GM21529 (cell line): ENCODE results near the gene FASTKD2.

Source experiments
- ATAC-seq: cut with Tn5 transposase; IDR thresholded peaks from one replicate; pipeline ENCODE4 v1.9.1; 2021; ENCODE audit not compliant: unreplicated experiment

FASTKD2 gene

DNA sequence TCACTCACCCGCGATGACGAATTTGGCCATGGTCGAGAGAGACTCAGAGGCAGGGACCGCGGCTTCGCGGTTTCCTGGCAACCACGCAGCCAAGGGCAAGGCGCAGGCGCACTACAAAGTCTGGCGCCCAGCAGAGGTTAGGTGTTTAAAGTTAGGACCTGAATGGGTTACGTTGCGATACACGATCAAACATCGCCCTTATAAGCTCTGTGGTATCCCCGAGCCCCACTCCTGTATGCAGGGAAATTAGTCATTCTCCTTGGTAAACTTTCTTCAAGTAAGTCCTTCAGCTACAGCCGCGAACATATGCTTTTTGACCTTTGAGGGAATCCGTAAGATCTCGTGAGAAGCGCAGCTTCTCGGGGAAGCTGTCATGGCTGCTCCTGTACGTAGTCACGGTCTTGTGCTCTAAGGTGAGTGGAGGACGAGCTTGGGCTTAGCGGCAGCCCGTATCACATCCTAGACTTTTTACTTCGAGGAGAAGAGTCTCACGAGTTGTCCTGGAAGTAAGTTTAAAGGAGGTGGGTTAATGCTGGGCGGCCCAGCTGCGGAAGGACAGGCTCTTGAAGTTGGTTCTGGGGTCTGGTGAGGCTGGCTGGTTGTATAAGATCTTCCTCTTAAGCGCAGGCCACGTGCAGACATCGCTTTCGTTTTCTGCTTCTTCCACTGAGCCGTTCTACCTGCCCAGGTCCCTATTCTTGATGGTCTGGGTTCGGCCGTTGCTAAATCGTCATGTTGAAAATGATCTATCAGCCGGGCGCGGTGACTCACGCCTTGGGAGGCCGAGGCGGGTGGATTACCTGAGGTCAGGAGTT lies at the start of gene FASTKD2, which contains the start of gene MDH1B:
Gene FASTKD2, plus strand, starts transcription at position 365 of the 815 bp plus-strand sequence. CDS start 1,088 bp downstream, outside the sequence.
Gene MDH1B, minus strand, starts transcription at position 87 of the 815 bp plus-strand sequence. Its CDS starts 57 bp downstream, at position 30.
- ATAC-seq, result peak; percentile 93

DNA sequence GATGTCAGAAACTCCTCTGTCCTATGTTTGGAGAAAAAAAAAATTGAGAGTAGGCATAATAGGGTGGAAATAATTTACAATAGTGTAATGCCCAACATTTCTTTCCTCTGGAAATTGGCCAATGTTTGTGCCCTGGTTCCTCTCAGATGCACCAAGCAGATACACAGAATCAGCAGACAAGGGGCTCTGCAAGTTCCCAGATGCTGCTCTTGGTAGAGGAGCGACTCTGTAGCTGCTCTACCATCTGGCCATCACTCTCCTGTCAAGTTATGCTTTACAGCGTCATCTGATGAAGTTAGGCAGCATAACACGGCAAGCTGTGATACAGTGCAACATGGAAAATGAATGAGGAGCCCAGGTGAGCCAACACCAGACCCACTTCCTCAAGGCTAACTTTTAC lies 48.8 kb upstream of the FASTKD2 start:
- no peak for ATAC-seq

DNA sequence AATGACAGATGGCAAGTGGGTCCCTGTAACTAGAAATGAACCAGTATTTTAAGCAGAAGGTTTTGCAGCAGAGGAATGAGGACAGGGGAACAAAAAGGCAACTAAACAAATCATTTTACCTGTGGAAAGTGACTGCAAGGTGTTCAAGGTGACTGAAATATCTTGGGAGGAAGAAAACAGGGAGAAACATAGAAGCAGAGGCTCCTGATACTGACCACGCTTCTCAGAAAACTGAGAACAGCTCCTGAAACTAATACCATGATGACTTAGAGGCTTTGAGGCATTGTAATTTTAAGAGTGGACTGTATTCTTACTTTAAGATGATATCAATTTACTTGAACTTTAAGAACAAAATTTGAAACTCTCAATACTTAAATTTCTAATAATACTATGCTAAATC lies 47.1 kb upstream of the FASTKD2 start, which contains the start of gene DYTN:
Gene DYTN, minus strand, starts transcription at position 101 of the 400 bp plus-strand sequence. CDS start 117 bp downstream, outside the sequence.
- peak; percentile 46 for ATAC-seq

DNA sequence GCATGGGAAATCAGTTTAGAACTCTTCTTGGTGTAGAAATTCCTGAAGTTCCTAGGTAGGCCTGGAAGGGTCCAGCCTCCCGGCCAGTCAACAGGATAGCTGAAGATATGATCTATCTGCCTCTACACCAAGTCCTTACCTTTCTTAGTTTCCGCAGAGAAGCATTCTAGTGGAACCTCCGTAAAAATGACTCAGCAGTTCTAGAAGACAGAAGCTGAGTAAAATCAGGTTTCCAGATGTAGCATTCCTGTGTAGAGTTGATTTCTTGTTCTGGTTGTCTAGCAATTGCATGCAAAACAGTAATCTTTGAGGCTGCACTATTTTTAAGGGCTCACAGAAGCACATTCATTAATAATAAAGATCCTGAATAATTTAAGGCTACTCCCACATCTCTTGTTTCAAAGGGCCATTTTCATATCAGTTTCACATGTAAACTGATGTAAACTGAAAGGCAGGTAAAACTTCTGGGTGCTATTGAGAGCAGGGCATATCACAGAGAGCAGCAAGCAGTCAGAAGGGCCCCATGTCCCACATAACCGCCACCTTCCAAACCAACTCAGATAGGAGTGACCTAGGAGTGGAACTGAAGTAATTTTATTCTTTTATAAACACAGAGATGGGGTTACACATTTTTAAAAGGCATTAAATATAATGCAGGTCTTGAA lies 44.0 kb upstream of the FASTKD2 start:
- peak; percentile 74 for ATAC-seq

DNA sequence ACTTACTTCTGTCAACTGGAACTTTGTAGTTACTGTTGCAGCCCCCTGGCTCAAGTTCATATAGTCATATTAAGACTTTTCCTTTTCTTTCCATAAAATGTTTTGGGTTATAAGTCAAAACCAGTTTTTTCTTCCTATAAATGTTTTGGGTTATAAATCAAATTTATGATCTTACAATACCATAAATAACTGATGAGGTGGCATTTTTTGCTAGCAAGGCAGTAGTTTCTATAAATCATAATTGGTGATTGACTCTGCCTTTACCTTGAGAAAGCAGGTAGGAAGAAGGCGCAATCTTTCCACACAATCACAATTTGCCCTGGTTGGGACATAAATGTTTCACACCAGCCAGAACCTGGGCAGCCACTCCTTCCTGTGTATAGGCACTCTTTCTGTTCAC lies 42.1 kb upstream of the FASTKD2 start:
- no peak for ATAC-seq

DNA sequence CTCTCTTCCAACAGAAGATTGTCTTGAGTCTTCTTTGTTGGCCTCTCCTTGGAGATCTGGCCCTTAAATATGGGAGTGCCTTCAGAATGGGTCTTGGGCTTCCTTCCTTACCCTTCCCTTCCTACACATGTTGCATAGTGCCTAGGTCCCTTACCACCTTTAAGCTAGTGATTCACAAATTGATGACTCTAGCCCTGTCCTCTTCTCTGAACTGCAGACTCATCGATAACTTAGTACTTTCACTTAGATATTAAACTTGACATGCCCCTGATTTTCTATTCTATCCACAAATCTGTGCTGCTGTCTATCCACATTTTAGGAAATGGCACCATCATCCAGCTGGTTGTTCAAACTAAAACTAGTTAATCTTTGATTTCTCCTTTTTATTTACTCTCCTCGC lies 38.1 kb upstream of the FASTKD2 start:
- ATAC-seq, result no peak

DNA sequence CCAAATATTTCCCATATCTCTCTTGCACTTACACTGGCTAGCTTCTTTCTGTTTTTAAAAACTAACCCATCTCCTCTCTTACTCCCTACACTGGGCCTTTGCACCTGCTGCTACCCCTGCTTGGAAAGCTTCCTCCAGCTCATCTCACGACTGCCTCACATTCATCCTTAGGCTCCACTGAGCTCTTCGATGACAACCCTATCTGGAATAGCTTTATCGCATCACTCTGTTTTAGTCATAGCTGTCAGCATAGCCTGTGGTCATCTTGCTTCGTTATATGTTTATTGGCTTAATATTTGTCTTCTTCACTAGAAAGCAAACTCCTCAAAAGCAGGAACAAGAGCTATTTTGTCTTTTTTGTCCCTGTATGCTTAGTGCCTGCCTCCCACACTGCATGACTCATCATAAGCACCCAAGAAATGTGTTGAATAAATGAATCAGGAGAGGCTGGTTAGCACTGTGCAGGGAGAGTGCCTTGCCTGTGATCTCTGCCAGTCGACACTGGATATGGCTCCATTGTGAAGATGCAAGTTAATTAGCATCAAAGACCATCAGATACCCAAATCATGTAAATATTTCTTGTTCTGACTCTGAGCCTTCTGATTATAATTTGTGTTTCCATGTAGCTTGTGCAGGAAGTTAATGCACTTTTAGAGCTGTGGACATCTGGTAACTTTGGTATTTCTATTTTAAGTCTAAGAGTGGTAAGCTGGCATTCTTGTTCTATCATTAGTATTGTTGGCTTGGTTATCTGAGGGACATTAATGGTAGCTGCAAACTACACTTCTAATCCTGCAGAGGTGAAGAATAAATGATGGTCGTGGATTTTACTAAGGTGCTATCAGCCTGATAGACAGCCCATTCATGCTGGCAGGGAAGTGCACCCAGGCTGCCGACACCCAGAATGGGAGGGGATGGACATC lies 36.9 kb upstream of the FASTKD2 start:
- no peak for ATAC-seq

DNA sequence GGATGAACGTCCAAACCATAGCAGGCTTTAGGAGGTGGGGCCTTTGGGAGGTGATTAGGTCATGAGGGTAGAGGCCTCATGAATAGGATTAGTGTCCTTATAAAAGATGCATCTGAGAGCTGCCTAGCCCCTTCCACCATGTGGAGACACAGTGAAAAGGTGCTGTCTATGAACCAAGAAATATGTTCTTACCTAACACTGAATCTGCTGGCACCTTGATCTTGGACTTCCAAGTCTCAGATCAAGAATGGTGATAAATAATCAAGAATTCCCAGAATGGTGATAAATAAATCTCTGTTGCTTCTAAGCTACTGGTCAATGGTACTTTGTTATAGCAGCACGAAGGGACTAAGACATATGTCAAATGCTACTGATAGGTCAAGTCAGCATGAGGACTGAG lies 32.1 kb upstream of the FASTKD2 start:
- no peak for ATAC-seq

DNA sequence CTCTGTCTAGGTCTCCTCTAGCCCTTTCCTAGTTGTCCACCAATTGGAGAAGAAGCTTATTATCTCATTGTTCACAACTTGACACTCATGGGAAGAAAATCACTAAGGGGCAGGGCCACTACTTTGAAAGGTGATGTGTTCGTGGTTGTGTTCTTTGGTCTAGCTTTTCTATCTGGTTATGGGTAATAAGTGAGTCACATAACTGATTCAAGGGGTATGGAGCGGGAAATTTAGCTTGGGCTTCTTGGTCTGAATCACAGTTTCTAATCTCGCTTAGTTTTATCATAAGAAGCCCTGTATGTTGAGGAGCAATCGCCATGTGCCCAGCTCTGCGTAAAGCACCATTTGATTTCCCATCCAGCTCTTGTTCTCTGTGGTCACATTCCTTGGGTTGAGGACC lies 28.5 kb upstream of the FASTKD2 start:
- ATAC-seq, result no peak

DNA sequence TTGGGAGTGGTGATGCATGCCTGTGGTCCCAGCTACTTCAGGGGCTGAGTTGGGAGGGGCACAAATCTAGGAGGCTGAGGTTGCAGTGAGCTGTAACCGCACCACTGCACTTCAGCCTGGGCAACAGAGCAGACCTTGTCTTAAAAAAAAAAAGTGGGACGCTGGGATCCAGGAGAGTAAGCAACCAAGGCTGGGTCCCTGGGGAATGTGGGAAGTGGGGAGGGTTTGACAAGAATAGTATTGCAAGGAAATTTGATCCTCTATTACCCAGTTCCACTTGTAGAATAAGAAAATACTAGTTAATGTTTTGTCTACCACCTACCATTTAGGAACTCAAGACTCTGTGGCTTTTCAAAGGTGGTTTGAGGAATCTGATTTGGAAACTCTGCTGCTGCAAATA lies 26.1 kb upstream of the FASTKD2 start:
- no peak for ATAC-seq

DNA sequence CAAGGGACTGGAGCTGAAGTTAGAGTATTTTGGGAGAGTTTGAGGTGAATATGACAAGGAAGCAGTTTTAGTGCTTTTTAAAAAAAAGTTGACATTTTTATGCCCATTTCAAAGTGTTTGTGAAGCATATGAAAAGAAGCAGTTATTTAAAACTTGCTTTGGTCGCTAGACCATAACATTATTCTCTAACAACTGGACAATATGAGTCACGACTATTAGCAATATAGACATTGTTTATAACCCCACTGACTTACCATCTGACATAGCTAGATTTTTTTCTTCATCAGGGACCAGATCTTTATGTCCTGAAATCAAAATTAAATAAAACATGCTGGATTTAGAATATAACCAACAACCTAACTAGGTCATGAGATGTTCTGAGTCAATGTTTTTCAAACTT lies 24.6 kb upstream of the FASTKD2 start:
- no peak for ATAC-seq

DNA sequence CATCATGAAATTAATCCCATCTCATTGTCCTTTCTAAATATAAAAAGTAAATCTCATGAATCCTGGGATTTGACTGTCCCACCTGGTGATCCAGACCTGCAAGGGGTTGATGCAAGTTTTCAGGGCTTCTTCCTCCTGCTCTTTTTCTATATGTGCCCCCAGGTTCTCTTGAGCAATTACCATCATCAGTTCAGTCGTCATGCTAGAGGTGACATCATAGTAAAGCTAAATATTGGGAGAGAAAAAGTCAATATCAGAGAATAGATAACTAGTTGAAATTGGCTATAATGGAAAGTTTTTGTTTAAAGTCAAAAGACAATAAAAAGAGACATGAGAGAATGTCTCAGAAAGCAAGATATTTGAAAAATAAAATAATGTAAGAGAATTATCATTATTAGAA lies 8.6 kb upstream of the FASTKD2 start:
- no peak for ATAC-seq

DNA sequence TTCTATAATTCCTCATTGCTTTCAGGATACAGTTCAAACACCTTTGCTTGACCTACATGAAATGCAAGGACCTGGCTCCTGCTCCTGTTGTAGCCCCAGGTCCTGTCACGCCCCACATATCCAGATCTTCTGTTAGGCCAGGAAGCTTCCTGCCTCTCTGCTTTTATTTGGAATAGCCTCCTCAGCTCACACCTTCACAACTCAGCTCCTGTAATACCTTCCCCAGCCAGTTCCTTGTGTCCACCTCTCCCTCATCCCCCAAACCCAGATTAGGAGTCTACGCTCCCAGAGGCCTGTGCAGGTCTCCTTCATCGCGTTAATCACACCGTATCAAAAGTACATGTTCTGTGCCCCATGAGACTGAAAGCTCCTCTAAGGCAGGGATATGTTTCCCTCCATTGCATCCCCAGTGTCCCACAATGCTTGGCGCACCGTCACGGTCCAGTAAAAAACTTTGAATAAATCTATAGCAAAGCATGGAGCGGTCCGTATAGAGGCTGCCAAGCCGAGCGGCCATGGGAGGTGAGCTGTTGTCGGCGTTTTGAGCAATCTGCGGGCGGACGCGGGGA lies 649 bp upstream of the FASTKD2 start:
- no peak for ATAC-seq

DNA sequence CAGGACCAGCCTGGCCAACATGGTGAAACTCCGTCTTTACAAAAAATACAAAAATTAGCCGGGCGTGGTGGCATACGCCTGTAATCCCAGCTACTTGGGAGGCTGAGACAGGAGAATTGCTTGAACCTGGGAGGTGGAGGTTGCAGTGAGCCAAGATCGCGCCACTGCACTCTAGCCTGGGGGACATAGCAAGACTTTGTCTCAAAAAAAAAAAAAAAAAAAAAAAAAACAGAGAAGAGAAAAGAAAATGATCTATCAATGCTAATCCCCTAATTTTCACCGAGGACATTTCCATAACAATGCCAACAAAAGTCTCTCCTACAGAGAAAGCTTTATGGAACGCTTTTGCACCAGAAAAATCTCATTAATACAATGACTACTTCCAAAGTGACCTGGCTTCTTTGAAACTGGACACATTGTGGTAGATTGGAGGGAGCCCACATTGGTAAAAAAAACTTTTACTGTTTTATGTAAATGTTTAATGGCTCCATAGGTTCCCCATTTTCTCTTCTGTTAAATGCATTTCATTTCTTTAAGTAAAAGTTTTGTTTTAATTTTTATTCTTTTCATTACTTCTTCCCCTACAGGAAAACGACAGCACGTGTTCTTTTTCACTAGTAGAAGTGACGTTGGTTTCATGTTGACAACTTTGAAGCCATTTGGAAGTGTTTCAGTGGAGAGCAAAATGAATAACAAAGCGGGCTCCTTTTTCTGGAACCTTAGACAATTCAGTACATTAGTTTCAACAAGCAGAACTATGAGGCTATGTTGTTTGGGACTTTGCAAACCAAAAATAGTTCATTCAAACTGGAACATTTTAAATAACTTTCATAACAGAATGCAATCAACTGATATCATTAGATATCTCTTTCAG lies 888 bp downstream of the FASTKD2 start:
- no peak for ATAC-seq

DNA sequence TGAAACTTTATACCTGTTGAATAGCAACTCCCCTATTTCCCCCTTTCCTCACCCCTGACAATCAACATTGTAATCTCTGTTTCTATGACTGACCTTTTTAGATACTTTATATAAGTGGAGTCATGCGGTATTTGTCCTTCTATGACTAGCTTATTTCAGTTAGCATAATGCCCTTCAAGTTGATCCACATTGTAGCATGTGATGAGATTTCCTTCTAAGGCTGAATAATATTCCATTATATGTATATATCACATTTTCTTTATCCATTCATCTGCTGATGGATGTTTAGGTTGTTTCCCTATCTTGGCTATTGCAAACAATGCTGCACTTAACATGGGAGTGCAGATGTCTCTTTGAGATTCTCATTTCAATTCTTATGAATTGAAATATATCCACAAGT lies 9.5 kb downstream of the FASTKD2 start:
- ATAC-seq, result no peak

DNA sequence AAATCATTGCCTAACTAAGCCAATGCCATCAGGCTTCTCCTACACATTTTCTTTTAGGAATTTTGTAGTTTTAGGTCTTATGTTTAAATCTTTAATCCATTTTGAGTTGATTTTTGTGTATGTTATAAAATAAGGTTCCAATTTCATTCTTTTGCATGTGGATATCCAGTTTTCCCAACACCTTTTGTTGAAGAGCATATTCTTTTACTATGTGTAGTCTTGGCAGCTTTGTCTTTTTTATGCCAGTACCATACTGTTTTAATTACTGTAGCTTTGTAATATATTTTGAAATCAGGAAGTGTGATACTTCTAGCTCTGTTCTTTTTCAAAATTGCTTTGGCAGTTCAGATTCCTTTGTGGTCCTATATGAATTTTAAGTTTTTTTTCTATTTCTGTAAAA lies 11.0 kb downstream of the FASTKD2 start:
- ATAC-seq, result no peak

DNA sequence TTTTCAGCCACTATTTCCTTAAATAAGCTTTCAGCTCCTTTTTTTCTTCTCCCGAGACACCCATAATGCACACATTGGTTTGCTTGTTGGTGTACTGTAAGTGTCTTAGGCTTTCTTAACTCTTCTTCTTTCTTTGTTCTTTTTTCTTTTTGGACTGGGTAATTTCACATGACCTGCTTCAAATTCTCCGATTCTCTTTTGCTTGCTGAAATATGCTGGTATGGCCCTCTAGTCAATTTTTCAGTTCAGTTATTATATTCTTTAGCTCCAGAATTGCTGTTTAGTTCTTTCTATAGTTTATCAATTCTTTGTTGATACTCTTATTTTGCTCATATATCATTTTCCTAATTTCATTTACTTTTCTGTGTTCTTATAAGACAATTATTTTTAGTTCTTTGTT lies 15.3 kb downstream of the FASTKD2 start:
- no peak for ATAC-seq

DNA sequence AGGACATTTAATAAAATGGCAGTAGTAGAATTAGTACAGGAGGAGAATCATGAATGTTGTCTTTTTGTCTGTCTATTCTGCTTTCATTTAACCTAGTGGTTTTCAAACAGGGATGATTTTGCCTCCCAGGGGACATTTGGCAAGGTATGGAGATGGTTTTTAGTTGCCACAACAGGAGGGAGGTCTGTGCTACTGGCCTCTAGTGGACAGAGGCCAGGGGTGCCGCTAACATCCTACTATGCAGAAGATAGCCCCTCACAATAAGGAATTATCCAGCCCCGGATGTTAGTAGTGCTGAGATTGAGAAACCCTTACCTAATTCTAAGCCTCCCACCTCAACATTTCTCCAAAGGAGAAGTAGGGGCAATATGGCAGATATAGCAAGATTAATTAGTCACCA lies 18.3 kb downstream of the FASTKD2 start:
- ATAC-seq, result no peak

DNA sequence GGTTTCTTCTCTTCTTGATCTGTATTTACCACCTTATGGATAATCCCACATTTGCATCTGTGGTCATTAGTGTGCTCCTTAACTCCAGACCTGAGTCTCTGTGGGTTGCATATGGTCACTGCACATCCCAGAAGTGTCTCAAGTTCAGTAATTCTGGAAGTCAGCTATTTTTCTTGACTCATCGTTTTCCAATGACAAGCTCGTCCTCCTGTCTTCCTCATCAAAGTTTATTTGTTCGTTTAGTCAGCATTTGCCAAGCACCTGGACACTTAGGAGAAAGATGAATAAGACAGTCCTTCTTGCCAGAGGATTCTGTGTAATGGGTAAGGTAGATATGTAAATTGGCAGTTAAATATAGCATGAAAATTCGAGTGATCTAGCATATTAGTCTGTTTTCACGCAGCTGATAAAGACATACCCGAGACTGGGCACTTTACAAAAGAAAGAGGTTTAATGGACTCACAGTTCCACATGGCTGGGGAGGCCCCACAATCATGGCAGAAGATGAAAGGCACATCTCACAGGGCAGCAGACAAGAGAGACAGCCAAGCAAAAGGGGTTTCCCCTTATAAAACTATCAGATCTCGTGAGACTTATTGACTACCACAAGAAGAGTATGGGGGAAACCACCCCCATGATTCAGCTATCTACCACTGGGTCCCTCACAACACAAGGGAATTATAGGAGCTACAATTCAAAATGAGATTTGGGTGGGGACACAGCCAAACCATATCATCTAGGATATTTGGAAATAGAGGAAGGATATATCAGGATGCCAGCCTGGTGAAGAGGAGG lies 19.4 kb downstream of the FASTKD2 start:
- ATAC-seq, result no peak
